Gastroesophageal sphincter (tissue), 3 donors: ENCODE data around the gene SNX18.

Experiments used
- CTCF ChIP-seq, 4 experiments: fragments of 200-600 bp in 2 of 4; fragments of 450-650 bp in 2 of 4; sonication (generic) in 1 of 4; IDR thresholded peaks; one replicate each; pipeline ENCODE4 v1.5.1; 2017 to 2019; ENCODE audit warnings: antibody characterized with exemption in 4 of 4, mild to moderate bottlenecking in 2 of 4, moderate library complexity in 2 of 4
- POLR2A ChIP-seq, 2 donors: fragments of 450-650 bp; IDR thresholded peaks; one replicate each; pipeline ENCODE4 v1.6.1; 2017; ENCODE audit warnings: antibody characterized with exemption in 2 of 2, mild to moderate bottlenecking in 2 of 2, moderate library complexity in 1 of 2
- POLR2AphosphoS5 ChIP-seq: sonication (generic); formaldehyde crosslinking; IDR thresholded peaks from one replicate; pipeline ENCODE4 v1.6.1; 2017; ENCODE audit warnings: antibody characterized with exemption

DNA sequence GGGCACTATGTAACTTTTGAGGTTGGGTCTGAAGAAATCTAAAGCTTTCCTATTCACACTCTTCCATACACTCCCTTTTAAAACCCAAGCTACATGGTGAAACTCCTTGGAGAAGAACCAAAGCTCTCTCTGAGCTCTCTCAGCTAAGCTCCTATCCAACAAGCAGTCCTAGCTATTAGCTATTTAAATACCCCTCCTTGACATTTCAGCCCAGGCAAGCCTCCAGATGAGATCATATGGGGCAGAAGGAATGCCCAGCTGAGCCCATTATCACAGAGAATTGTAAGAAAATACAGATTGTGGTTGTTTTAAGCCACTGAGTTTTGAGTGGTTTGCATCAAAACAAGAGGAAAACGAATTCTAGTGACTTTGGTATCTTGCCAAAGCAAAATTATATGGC lies 46.9 kb upstream of the SNX18 start:
- TF ChIP-seq CTCF (IDR thresholded peaks at IDR 0.05) (no peak), POLR2AphosphoS5 (no peak), POLR2A (IDR thresholded peaks at IDR 0.05) (no peak)
